ENCODE measurements around the gene RABIF.
"Not testable (repeated sequence)": the region's sequence is repeated elsewhere in the genome, so short reads cannot be mapped to it uniquely, and the experiment has no call there.

RABIF gene

GRCh38 chr1:202923533-202923932 lies 34.6 kb upstream of the RABIF start:
- H3K36me3 ChIP-seq (ENCODE audit: insufficient read depth, insufficient read length, low read length): peaks cover 35% of the 10 kb centered on the region

GRCh38 chr1:202919615-202920014 lies 30.7 kb upstream of the RABIF start:
- TF ChIP-seq SUZ12 (IDR thresholded peaks at IDR 0.05; ENCODE audit: extremely low read depth, insufficient read depth, insufficient read length) (no peak), YY1 (IDR thresholded peaks at IDR 0.05; ENCODE audit: insufficient read depth, insufficient read length) (no peak), ZNF274 (IDR thresholded peaks at IDR 0.05; ENCODE audit: low read depth, low read length) (no peak)
- H3K4me1 ChIP-seq (ENCODE audit: insufficient read depth, insufficient read length): no peaks in the 10 kb centered on the region
- peaks cover 70% of the 10 kb centered on the region for H3K36me3 ChIP-seq (ENCODE audit: insufficient read depth, insufficient read length, low read length)

More at GRCh38 chr1:202923533-202923932, 34.6 kb upstream of the RABIF start:
- H3K27me3 ChIP-seq (ENCODE audit: insufficient read depth, insufficient read length): no peaks in the 10 kb centered on the region
- no peaks in the 10 kb centered on the region for H3K9me3 ChIP-seq (ENCODE audit: insufficient read depth, low read length)
- H3K9ac ChIP-seq (ENCODE audit: insufficient read length, low read depth): no peak overlapping the region
- TF ChIP-seq YY1 (IDR thresholded peaks at IDR 0.05; ENCODE audit: insufficient read depth, insufficient read length) (no peak), SUZ12 (IDR thresholded peaks at IDR 0.05; ENCODE audit: extremely low read depth, insufficient read depth, insufficient read length) (no peak), ZNF274 (IDR thresholded peaks at IDR 0.05; ENCODE audit: low read depth, low read length) (no peak)
- no peak overlapping the region for H3K4me3 ChIP-seq (ENCODE audit: insufficient read length, low read depth)
- no peak for DNase-seq (ENCODE audit: low read depth, low spot score)
- no peaks in the 10 kb centered on the region for H3K4me1 ChIP-seq (ENCODE audit: insufficient read depth, insufficient read length)

GRCh38 chr1:202915146-202915545 lies 26.2 kb upstream of the RABIF start:
- no peak overlapping the region for H3K4me3 ChIP-seq (ENCODE audit: insufficient read length, low read depth)
- TF ChIP-seq SUZ12 (IDR thresholded peaks at IDR 0.05; ENCODE audit: extremely low read depth, insufficient read depth, insufficient read length): no peak
- no peak for TF ChIP-seq ZNF274 (IDR thresholded peaks at IDR 0.05; ENCODE audit: low read depth, low read length)
- TF ChIP-seq YY1 (IDR thresholded peaks at IDR 0.05; ENCODE audit: insufficient read depth, insufficient read length): no peak
- H3K36me3 ChIP-seq (ENCODE audit: insufficient read depth, insufficient read length, low read length): peaks cover 93% of the 10 kb centered on the region
- no peaks in the 10 kb centered on the region for H3K9me3 ChIP-seq (ENCODE audit: insufficient read depth, low read length)
- no peak for DNase-seq (ENCODE audit: low read depth, low spot score)
- no peaks in the 10 kb centered on the region for H3K4me1 ChIP-seq (ENCODE audit: insufficient read depth, insufficient read length)
- H3K27me3 ChIP-seq (ENCODE audit: insufficient read depth, insufficient read length): no peaks in the 10 kb centered on the region
- H3K9ac ChIP-seq (ENCODE audit: insufficient read length, low read depth): no peak overlapping the region

More at GRCh38 chr1:202919615-202920014, 30.7 kb upstream of the RABIF start:
- no peak for DNase-seq (ENCODE audit: low read depth, low spot score)
- Histone ChIP-seq H3K9me3 (ENCODE audit: insufficient read depth, low read length) (no peaks in the 10 kb centered on the region), H3K9ac (ENCODE audit: insufficient read length, low read depth) (no peak overlapping the region), H3K4me3 (ENCODE audit: insufficient read length, low read depth) (no peak overlapping the region), H3K27me3 (ENCODE audit: insufficient read depth, insufficient read length) (no peaks in the 10 kb centered on the region)

- peaks cover 97% of the 10 kb centered on the region for H3K36me3 ChIP-seq (ENCODE audit: insufficient read depth, insufficient read length, low read length)
- not testable (repeated sequence) for H3K4me3 ChIP-seq (ENCODE audit: insufficient read length, low read depth); H3K27me3 ChIP-seq (ENCODE audit: insufficient read depth, insufficient read length); H3K9me3 ChIP-seq (ENCODE audit: insufficient read depth, low read length); H3K9ac ChIP-seq (ENCODE audit: insufficient read length, low read depth); DNase-seq (ENCODE audit: low read depth, low spot score); H3K4me1 ChIP-seq (ENCODE audit: insufficient read depth, insufficient read length)
These were observed 23.5 kb upstream of the RABIF start for GRCh38 chr1:202912476-202912875.

- H3K27me3 ChIP-seq (ENCODE audit: insufficient read depth, insufficient read length): no peaks in the 10 kb centered on the region
- no peaks in the 10 kb centered on the region for H3K9me3 ChIP-seq (ENCODE audit: insufficient read depth, low read length)
- DNase-seq (ENCODE audit: low read depth, low spot score): no peak
- TF ChIP-seq YY1 (IDR thresholded peaks at IDR 0.05; ENCODE audit: insufficient read depth, insufficient read length) (no peak), SUZ12 (IDR thresholded peaks at IDR 0.05; ENCODE audit: extremely low read depth, insufficient read depth, insufficient read length) (no peak), ZNF274 (IDR thresholded peaks at IDR 0.05; ENCODE audit: low read depth, low read length) (no peak)
- no peaks in the 10 kb centered on the region for H3K4me1 ChIP-seq (ENCODE audit: insufficient read depth, insufficient read length)
- peaks cover 89% of the 10 kb centered on the region for H3K36me3 ChIP-seq (ENCODE audit: insufficient read depth, insufficient read length, low read length)
- no peak overlapping the region for H3K9ac ChIP-seq (ENCODE audit: insufficient read length, low read depth)
- no peak overlapping the region for H3K4me3 ChIP-seq (ENCODE audit: insufficient read length, low read depth)
These were observed 20.5 kb upstream of the RABIF start for GRCh38 chr1:202909494-202909893.

- H3K4me3 ChIP-seq (ENCODE audit: insufficient read length, low read depth): no peak overlapping the region
- peaks cover 86% of the 10 kb centered on the region for H3K36me3 ChIP-seq (ENCODE audit: insufficient read depth, insufficient read length, low read length)
- TF ChIP-seq YY1 (IDR thresholded peaks at IDR 0.05; ENCODE audit: insufficient read depth, insufficient read length) (no peak), SUZ12 (IDR thresholded peaks at IDR 0.05; ENCODE audit: extremely low read depth, insufficient read depth, insufficient read length) (no peak), ZNF274 (IDR thresholded peaks at IDR 0.05; ENCODE audit: low read depth, low read length) (no peak)
- DNase-seq (ENCODE audit: low read depth, low spot score): no peak
- no peaks in the 10 kb centered on the region for H3K4me1 ChIP-seq (ENCODE audit: insufficient read depth, insufficient read length)
- no peaks in the 10 kb centered on the region for H3K27me3 ChIP-seq (ENCODE audit: insufficient read depth, insufficient read length)
- no peaks in the 10 kb centered on the region for H3K9me3 ChIP-seq (ENCODE audit: insufficient read depth, low read length)
- H3K9ac ChIP-seq (ENCODE audit: insufficient read length, low read depth): no peak overlapping the region
These were observed 20.0 kb upstream of the RABIF start for GRCh38 chr1:202908998-202909397.

- Histone ChIP-seq H3K9me3 (ENCODE audit: insufficient read depth, low read length) (no peaks in the 10 kb centered on the region), H3K4me1 (ENCODE audit: insufficient read depth, insufficient read length) (no peaks in the 10 kb centered on the region), H3K27me3 (ENCODE audit: insufficient read depth, insufficient read length) (no peaks in the 10 kb centered on the region), H3K9ac (ENCODE audit: insufficient read length, low read depth) (no peak overlapping the region), H3K4me3 (ENCODE audit: insufficient read length, low read depth) (no peak overlapping the region), H3K36me3 (ENCODE audit: insufficient read depth, insufficient read length, low read length) (peaks cover 69% of the 10 kb centered on the region)
- no peak for TF ChIP-seq YY1 (IDR thresholded peaks at IDR 0.05; ENCODE audit: insufficient read depth, insufficient read length)
- no peak for TF ChIP-seq ZNF274 (IDR thresholded peaks at IDR 0.05; ENCODE audit: low read depth, low read length)
- TF ChIP-seq SUZ12 (IDR thresholded peaks at IDR 0.05; ENCODE audit: extremely low read depth, insufficient read depth, insufficient read length): no peak
- DNase-seq (ENCODE audit: low read depth, low spot score): no peak
These were observed 16.4 kb upstream of the RABIF start for GRCh38 chr1:202905331-202905730.

GRCh38 chr1:202903808-202904207 lies 14.9 kb upstream of the RABIF start:
- H3K27me3 ChIP-seq (ENCODE audit: insufficient read depth, insufficient read length); DNase-seq (ENCODE audit: low read depth, low spot score); H3K9me3 ChIP-seq (ENCODE audit: insufficient read depth, low read length); H3K4me1 ChIP-seq (ENCODE audit: insufficient read depth, insufficient read length); H3K4me3 ChIP-seq (ENCODE audit: insufficient read length, low read depth); H3K9ac ChIP-seq (ENCODE audit: insufficient read length, low read depth): not testable (repeated sequence)
- H3K36me3 ChIP-seq (ENCODE audit: insufficient read depth, insufficient read length, low read length): peaks cover 60% of the 10 kb centered on the region
